ENCODE results near the gene PTHLH. TPM values are rescaled to one million over a fixed set of nuclear protein-coding genes. Genes with fewer than 3 reads are reported as not detected.

PTHLH gene
- total RNA-seq, 1 donor, result 4.3 TPM

DNA sequence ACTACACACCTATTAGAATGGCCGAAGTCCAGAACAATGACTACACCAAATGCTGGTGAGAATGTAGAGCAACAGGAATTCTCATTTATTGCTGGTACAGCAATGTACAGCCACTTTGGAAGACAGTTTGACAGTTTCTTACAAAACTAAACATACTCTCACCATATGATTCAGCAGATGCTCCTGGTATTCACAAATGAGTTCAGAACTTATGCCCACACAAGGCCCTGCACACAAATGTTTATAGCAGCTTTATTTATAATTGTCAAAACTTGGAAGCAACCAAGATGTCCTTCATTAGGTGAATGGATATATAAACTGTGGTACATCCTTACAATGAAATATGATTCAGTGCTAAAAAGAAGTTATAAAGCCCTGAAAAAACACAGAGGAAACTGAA lies 38.3 kb downstream of the PTHLH start:
- no peak for DNase-seq (ENCODE audit: low read depth)
- H3K4me3 ChIP-seq (ENCODE audit: low read depth, low read length), result no peak overlapping the region
- TF ChIP-seq, protein P1, sequence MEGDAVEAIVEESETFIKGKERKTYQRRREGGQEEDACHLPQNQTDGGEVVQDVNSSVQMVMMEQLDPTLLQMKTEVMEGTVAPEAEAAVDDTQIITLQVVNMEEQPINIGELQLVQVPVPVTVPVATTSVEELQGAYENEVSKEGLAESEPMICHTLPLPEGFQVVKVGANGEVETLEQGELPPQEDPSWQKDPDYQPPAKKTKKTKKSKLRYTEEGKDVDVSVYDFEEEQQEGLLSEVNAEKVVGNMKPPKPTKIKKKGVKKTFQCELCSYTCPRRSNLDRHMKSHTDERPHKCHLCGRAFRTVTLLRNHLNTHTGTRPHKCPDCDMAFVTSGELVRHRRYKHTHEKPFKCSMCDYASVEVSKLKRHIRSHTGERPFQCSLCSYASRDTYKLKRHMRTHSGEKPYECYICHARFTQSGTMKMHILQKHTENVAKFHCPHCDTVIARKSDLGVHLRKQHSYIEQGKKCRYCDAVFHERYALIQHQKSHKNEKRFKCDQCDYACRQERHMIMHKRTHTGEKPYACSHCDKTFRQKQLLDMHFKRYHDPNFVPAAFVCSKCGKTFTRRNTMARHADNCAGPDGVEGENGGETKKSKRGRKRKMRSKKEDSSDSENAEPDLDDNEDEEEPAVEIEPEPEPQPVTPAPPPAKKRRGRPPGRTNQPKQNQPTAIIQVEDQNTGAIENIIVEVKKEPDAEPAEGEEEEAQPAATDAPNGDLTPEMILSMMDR (IDR thresholded peaks at IDR 0.05; ENCODE audit: insufficient read depth, low read length), result no peak

DNA sequence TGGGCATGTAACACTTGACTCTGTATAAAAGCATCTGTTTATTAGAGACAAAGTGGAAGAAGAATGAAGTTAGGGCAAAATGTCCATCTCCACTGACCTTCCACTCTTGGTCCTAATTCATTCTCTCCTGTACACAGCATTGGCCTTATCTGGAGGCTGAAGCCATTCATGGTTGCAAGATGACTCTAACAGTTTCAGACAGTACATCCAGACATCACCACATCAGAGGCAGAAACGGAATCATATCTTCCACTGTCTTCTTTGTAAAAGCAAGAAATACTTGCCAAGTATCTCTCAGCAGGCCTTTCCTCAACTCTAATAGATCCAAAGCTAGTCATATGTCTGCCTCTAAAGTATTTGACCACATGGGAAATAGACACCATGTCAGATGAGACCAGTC lies 41.1 kb downstream of the PTHLH start:
- no peak overlapping the region for H3K4me3 ChIP-seq (ENCODE audit: low read depth, low read length)
- TF ChIP-seq, protein P1 (IDR thresholded peaks at IDR 0.05; ENCODE audit: insufficient read depth, low read length), result no peak
- no peak for DNase-seq (ENCODE audit: low read depth)

DNA sequence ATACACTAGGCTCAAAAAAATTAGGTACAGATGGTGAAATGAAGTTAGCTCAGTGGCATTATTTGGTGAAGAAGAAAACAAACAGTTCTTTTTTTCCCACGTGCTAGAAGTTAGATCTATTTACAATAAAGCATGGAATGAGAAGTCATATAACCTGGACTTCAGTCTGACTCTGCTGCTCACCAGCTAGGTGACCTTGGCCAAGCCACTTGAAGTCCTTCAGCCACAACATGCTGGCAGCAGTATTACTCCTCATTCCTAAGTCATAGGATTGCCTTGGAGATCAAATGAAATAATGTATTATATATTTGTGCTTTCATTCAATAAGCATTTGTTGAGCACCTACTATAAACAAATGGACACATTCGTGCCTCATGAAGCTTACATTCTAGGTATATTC lies 45.2 kb downstream of the PTHLH start:
- H3K4me3 ChIP-seq (ENCODE audit: low read depth, low read length), result no peak overlapping the region
- no peak for DNase-seq (ENCODE audit: low read depth)
- TF ChIP-seq, protein P1 (IDR thresholded peaks at IDR 0.05; ENCODE audit: insufficient read depth, low read length), result no peak

DNA sequence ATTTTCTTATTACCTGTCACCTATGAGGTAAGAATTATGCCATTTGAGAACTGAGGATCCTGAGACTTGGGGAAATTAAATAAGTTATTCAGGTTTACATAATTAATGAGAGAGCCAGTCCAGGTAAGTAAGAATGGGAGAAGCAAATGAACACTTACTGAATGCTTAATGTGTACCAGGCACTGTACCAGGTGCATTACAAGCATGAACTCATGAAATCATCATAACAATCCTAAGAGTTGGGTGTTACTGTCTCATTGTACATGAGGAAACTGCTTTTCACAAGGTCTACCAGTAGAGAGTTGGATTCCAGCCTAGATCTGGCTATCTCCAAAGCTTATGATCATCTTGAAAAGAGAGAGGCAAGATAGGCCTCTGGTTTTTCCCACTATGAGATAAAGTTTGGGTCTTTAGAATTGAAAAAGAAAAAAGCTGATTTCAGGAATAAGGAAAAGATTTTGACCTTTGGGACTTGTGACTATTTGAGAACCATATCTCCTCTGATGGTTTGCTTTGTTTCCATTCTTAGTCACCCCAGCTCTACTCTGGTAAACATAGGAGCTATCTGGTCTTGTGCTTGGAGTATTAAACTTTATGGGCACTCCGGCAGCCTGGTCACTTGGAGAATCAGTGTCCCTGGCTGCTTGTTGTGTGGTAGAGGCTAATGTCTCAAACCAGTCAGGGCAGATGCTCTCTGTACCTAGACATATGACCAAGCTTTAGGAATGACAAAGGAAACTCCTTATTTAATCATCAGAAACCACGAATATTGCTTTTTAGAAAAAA lies 48.0 kb downstream of the PTHLH start:
- TF ChIP-seq, protein P1 (IDR thresholded peaks at IDR 0.05; ENCODE audit: insufficient read depth, low read length), result no peak
- H3K4me3 ChIP-seq (ENCODE audit: low read depth, low read length), result no peak overlapping the region
- peak; percentile 64 for DNase-seq (ENCODE audit: low read depth)

DNA sequence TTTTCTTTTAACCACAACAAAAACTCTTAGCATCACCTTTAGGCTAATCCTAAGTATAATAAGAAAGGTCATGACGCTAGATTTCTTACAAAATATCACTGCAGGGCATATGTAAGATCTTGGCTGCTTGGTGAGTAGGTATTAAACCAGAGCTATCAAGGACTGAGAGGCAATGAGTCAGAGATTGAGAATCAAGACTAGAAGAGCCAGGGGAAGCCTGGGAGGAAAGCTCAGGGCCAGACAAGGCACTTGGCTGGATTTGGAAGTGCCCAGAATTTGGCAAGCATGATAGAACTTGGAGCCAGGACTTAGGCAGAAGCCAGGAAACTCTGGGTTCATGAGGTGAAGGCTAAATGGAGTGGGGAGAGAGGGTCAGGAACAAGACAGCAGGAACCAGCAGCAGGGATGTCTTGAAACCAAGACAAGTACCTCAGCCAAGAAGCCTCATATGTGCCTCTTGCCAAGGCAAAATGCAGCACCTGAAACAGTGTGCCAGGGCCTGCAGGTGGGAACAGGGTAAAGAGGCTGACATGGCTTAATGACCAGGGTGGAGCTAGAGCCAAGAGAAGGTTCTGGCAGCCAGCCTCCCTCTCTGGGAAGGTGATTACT lies 49.9 kb downstream of the PTHLH start:
- DNase-seq (ENCODE audit: low read depth), result peak; percentile 86
- no peak overlapping the region for H3K4me3 ChIP-seq (ENCODE audit: low read depth, low read length)
- TF ChIP-seq, protein P1 (IDR thresholded peaks at IDR 0.05; ENCODE audit: insufficient read depth, low read length), result no peak

DNA sequence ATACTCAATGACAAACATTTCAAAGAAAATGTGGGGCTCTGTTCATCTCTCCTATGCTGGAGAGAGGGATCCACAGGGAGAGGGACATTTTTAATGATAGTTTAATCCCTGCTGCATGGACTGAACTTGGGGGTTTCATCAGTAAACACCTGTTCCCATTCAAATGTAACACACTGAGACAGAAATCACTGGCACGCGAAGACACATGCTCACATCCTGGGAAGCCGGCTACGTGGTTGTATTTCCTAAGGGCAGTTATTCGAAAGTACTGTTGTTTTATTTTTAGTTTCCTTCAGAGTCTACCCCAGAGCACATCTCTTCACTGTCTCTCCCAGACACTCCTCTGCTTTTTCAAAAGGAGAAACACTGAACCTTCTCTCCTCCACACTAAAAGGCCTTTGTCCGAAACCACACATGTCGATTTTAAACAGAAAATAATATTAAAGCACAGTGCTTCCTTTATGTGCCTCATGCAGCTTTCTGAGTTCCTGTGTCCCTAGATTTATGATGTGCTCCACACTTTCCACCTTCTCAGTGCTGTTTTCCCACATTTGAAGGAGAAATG lies 52.8 kb downstream of the PTHLH start:
- DNase-seq (ENCODE audit: low read depth), result no peak
- H3K4me3 ChIP-seq (ENCODE audit: low read depth, low read length), result no peak overlapping the region
- TF ChIP-seq, protein P1 (IDR thresholded peaks at IDR 0.05; ENCODE audit: insufficient read depth, low read length), result no peak

Data from fibroblast of the aortic adventitia (primary cell).